HG02642 (cell line): ENCODE measurements around the gene ETFB.

Source experiments
- ATAC-seq: cut with Tn5 transposase; IDR thresholded peaks from one replicate; pipeline ENCODE4 v1.9.1; 2021; ENCODE audit warnings: mild to moderate bottlenecking; ENCODE audit not compliant: unreplicated experiment, poor library complexity

Gene ETFB

DNA sequence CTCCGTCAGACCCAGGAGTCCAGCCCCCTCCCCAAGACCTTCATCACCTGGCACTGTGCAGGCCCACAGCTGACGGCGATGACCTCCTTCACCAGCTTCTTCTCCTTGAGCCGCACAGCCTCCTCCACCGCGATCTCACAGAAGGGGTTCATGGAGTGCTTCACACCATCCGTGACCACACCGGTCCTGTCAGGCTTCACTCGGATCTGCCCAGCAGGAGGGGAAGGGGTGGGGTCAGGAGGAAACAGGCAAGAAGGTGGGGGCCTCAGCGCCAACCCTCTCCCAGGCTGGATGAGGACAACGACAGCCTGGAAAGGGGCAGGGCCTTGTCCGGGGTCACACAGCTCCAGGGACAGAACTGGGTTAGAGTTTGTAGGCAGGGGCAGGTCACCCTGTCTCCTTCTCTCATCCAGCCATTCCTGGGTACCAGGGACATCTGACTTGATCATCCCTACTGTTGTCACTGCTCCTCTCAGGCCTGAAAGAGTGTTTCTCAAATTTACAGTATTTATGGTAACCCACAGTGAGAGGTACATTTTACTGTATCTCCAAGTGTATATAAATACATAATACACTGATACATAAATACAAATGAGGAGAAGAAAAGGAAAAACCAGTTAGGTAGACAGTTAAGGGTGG, 12.0 kb downstream of the ETFB start:
- no peak for ATAC-seq

DNA sequence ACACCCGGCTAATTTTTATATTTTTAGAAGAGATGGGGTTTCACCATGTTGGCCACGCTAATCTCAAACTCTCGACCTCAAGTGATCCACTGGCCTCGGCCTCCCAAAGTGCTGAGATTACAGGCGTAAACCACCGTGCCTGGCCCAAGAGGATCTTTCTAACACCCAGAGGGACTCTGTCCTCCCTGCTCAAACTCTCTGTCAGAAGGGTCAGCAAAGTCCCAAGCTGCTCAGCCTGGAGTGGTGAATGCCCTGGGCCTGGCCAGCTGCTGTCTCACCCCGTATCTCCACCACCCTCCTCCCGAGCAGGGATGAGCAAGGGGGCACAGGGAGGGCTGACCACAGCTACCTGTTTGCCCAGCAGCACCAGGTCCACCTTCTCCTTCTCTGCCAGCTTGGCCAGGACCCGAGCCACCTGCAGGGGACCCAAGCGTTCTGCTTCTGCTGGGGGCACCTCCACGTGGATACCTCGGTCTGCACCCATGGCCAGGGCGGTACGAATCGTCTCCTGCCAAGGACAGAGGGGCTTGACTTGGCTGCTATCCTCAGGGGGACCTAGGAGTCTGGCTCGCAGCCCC, 13.3 kb downstream of the ETFB start:
- ATAC-seq: no peak

DNA sequence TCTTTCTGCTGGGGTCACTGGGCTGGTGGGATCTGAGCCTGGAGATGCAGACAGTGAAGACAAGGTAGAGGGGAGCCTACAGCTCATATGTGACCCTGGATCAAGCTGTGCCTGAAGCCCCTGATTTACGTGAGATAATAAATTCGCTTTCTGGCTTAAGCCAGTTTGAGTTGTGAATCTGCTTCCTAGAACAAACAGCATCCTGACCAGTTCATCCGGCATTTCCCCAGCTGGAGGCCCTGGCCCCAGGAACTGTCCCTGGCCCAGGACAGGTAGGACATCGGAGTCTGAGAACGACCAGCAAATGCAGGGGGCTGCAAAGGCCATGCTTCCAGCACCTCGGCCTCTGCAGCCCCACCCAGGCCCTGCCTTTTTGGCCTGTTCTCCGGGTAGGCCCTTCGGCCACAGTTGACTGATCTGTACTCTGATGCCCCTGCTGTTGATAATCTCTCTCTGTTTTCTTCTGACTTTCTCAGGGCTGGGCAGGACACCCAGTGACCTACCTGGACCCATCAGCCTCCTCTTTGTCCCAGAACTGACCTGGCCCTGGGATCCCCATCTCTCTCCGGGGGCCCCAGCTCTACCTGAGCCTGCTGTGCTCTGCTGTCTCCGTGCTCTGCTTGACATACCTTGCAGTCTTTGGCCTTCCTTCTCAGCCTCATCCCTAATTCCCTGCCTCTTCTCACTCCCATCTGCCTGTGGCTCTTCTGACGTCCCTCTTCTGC, 14.8 kb downstream of the ETFB start:
- no peak for ATAC-seq

DNA sequence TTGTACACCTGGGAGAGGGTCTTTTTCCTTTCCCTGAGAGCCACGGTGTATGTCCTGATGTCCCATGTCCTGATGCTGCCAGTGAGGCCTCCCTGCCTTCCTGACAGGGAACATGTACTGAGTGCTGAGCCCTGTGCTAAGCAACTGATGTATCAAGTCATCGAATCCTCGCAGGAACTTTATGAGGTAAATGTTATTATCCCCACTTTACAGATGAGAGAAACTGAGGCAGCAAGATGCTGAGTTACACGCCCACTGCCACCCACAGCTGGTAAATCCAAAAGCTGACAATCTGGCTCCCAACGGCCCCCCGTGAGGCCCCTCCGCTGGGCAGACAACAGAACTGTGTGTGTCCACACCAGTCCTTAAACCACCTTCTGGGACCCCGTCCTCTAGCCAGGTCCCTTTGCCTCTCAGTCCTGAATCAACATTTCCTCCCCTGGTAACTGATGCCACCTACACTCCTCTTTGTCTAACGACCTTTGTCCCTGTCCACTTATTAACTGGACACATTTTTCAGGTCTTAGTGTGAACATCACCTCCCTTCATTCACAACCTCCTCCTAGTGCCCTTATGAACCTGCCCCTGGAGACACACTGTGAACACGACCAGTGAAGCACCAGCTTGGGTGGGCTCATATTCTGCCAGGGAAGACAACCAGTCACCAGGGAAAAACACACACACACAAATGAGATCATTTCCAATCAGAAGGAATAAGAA, 18.8 kb downstream of the ETFB start:
- no peak for ATAC-seq

DNA sequence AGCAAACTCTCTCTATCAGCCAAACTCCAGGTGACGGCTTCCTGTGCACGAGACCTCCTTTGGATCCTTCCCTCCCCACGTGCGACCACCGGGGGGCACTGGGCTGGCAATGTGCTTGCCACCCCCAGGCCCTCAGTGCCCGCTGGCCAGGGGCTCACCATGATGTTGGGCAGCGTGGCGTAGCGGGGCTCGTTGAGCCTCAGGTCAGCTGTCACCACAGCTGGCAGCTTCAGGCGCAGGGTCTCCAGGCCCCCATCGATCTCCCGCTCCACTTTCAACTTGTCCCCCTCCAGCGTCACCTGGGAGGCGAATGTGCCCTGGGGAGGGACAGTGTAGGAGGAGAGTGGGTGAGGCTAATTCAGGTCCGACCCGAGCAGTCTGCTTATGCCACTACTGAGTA, 19.4 kb downstream of the ETFB start:
- no peak for ATAC-seq

DNA sequence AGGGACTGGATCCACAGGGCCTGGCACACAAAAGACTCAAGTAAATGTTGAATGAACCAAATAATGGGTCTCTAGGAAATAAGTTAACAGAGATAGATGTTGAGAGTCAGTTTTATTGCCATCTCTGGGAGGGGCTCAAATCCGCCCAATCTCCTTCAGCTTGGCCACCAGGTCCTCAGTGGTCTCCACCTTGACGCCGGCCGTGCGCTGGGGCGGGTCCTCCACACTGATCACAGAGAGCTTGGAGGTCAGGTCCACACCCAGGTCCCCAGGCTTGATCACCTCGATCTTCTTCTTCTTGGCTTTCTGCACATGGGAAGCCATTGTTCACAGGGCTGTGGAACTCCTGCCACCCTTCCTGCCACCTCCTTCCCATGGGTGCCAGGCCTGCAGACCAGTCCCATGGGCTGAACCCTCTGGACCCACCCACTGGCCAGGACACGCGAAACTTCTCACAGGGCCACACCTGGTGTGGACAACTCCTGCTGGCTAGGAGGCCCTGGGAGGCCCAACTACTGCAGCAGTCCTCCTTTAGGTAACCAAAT, 21.0 kb downstream of the ETFB start:
- ATAC-seq: no peak

DNA sequence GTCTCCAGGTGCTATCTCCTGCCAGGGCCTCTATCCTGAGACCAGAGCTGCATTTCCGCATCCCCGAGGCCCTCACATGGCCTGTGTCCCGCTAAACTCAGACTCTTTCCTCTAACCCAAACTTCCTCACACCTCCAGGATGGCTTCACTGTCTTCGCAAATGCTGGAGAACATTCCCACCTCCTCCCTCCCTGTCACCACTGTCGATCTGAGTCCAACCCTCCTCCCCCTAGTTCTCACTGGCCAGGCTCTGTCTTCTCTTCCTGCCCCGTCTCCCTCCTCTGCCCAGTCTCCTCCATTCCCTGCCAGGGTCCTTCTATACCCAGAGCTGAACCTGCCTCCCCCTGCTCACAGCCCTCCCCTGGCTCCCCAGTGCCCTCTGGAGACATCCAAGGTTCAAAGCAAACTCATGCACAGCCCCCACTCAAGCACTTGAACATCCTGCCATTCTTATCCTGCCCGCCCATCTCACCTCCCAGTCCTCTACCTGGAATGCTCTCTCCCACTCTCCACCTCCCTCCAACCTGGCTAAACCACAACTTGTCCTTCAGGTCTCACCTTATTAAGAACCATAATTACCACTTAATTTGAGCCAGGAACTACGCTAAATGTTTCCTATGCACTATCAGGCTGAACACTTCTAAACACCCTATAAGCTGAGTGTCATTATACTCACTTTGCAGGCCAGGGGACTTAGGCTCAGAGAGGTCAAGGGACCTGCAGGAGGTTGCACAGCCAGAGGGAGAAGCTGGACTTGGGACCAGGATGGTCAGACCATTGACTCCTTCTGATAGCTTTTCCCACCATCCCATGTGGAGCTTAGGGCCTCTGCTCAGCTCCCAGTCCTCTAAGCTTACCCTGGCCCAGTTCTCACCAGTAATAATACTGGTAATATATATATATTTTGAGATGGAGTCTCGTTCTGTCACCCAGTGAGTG, 23.3 kb downstream of the ETFB start:
- no peak for ATAC-seq

DNA sequence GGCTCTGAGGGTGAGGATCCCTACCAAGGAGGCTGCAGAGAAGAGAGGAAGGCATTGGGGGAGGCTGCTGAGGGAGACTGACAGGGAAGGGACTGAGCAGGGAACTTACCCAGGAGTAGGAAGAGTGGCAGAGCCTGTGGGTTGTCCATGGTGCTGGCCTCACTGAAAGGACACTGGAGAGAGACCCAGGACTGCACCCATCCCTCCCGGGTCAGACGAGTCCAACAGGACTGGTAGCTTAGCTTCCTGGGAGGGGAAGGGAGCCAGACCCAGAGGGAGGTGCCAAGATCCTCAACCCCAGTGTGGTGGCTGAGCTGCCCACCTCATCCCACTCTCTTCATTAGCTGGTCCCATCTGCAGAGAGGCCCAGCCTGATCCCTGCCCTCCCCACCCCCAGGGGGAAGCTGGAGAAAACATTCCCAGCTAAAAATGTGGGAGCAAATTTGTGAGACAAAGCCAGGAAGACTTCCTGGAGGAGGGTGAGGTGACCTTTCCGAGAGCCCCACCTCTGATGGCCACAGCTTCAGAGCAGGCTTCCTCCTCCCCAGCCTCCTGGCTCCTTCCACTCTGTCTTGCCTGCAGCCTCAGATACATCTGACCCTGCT, 24.1 kb downstream of the ETFB start, which contains the start of gene VSIG10L:
VSIG10L (minus strand) TSS at position 164 of the 605 bp plus-strand sequence; CDS start at position 149, 15 bp downstream.
- ATAC-seq: no peak

DNA sequence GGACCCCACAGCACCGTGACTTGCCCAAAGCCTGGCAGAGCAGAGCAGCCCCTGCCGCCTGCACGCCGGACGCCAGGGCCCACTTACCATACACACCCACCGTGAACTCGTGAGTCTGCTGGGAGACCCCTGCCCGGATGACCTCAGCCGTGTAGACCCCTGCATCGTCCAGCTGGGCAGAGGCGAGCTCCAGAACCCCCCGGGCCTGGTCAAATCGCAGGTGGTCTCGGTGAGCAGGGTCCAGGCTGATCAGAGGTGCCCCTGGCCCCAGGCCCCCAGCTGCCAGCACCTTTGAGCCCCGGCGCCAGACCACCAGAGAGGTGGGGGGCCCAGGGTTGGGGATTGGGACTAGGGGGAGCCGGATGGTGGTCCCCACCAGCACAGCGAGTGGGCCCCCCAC, 25.1 kb downstream of the ETFB start:
- no peak for ATAC-seq

DNA sequence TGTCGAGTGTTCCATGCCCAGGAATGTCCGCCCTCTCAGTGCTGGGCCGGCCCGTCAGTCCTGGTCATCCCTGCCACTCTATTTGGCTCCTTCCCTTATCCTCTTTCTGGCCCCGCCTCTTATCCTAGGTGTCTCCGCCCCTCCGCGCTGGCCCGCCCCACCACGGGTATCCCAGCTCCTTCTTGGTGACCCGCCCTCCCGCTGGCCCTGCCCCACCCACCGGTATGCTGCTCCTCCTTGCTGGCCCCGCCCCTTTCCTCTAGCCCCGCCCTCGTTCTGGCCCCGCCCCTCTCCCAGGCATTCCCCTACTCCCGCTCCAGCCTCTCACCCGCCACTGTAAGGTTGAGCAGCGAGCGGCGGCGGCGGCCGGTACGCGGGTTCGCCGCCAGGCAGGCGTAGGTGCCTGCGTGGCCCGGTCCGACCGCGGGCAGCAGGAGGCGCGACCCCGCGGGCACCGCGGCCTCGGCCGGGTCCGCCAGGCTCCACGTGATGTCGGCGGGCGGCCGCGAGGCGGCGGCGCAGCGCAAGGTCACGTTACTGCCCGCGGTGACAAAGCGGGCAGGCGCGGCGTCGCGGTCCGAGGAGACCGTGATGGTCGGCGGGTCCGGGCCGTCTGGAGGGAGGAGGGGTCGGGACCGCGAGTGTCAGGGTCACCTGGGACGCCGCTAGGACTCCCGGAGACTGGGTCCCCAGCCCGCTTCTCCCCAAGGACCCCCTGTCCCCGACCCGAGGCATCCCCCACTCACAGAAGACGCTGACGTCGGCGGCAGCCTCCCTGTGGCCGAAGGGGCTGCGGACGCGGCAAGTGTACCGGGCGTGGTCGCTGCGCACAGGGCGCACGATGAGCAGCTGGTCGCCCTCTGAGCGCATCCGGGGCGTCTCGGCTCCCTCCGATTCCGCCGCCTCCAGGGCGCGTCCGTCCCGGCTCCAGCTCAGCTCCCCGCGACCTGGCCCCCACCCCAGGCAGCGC, 26.2 kb downstream of the ETFB start:
- ATAC-seq: peak; percentile 60

DNA sequence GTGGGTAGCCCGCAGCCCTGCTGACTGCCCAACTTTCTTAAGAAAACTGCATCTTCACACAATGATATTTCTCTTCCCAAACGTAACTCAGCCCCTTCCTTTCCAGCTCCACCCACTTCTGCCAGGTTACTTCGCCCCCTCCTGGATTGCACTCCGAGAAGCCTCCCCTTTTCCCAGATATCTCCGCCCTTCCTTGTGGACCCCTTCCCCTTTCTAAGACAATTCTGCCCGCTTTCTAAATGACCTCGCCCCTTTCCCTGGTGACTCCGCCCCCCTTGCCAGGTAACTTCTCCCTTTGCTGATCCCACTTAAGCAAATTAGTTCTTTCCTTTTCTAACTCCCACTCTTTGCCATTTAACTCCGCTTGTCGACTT, 26.9 kb downstream of the ETFB start:
- peak; percentile 1 for ATAC-seq

DNA sequence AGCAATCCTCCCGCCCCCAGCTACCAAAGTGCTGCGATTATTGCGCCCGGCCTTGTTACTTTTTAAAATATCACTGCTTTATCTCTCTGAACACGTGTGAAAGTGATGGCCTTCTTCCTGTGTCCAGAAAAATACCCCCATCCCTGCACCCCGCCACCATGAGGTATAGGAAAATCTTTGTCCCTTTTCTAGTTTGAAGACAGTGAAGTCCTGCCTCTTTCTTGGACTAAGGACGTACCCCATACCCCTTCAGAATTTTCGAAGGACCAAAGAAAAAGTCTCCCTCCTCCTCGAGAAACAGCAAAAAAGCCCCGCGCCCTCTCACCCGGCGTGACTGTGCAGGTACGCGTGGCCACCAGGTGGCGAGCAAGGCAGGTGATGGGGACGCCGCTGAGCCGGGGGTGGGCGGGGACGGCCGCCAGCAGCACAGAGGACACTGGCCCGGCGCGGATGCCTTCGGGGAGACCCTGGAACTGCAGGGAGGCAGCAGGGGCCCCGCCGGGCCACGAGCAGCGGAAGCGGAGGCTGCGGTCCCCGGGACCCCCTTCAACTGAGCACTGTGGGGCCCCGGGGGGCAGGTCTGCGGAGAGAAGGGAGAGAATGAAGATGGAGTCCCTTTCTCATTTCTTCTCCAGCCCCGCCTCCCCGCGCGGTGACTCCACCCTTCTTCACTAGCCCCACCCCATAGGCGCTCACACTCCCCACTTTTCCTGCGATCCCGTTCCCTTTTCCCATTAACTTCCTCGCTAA, 27.4 kb downstream of the ETFB start:
- ATAC-seq: peak; percentile 65

DNA sequence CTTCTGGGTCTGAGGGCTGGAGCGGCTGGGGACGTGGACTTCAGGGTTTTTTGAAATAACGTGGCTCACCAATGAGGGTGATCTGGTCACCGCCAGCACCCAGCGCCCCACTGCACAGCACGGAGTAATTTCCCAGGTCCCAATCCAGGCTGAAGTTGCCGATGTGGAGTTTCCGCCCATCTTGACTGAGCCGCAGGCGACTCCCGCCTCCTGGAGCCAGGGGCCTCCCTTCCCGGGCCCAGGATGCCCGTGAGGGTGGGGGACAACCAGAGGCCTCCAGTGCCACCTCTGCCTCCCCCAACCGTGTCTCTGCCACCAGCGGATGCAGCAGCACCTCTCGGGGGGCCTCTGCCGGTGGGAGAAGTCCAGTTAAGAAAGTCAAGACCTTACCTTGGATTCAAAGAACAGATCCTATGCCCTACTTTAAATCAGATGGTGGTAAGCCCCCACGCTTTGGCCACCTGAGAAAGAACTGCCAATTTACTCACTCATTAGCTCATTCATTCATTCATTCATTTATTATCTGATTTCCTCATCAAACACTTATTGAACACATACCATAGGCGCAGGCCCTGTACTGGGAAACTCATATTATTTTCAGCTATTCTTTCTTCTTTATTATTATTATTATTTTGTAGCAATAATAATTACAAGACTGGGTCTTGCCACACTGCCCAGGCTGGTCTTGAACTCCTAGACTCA, 28.2 kb downstream of the ETFB start:
- ATAC-seq: no peak

DNA sequence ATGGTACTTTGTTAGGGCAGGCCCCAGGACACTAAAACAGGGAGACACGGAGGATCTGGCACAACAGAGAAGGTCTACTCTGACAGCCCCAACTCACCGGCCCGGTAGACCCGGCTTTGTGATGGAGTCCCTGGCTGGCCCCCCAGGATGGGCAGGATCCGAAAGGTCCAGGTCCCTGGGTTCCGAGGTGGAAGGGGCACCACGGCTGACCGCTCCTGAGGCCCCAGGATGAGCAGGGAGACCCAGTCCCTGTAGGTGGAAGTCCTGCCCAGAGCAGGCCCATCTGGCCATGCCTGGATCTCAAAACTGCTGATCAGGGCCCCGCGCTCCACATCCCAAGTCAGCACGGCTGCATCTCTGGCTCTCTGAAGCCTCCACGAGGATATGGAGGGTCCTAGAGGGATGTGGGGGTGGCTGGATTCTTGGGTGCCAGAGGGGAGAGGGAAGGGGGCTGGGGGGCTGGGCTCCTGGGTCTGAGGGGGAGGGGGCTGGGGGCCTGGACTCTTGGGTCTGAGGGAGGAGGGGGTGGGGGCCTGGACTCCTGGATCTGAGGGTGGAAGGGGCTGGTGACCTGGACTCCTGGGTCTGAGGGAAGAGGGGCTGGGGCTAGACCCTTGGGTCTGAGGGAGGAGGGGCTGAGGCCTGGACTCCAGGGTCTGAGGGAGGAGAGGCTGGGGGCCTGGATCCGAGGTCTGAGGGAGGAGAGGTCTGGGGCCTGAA, 28.9 kb downstream of the ETFB start:
- ATAC-seq: no peak

DNA sequence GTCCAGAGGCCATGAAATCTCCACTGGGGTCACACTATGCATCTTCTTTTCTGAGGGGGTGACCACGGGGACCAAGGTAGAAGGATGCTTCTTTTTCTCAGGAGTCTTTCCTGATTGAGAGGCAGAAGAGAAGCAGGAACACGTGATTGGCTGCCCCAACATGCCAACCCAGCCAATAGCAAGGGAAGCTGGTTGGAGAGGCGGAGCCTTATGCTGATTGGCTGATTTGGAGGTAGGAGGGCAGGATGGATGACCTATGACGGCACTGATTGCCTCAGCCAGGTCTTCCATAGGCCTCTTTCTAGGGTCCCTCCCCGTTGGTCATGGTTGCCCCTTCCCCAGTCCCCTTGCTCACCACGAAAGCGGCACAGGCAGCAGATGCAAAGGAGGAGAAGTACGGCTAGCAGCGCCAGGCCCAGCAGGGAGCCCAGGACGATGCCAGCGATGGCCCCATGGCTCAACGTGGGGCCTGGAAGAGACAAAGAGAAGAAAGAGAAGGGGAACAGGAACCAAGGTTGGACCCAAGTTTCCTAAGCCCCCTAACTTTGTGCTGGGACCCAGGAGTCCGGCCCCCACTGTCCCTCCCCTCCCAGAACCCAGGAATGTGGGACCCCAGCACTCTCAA, 32.2 kb downstream of the ETFB start:
- ATAC-seq: no peak

DNA sequence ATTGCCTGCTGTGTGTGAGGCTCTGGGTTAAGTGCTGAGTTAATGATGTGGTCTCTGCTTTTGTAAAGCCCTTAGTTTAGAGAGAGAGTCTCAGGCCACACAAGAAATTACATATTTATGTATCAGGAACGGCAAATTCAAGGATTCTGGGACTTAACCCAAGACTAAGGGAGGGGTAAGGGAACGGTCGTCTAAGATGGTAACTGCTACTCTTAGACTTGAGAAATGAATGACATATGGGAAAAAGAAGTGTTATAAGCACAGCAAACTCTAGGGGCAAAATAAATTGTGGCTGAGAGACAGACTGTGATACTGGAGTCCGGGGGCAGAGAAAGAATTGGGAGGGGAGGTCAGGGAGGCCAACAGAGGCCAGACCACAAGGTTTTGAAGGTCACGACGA, 34.5 kb downstream of the ETFB start:
- no peak for ATAC-seq
